Measurements from ENCODE around the gene CHML. TPM values are rescaled to one million over a fixed set of nuclear protein-coding genes. Genes with fewer than 3 reads are reported as not detected.

CHML gene
- total RNA-seq, 6 donors from 2014 or later, result 5.2 to 15.5 (median 11.8) TPM

DNA sequence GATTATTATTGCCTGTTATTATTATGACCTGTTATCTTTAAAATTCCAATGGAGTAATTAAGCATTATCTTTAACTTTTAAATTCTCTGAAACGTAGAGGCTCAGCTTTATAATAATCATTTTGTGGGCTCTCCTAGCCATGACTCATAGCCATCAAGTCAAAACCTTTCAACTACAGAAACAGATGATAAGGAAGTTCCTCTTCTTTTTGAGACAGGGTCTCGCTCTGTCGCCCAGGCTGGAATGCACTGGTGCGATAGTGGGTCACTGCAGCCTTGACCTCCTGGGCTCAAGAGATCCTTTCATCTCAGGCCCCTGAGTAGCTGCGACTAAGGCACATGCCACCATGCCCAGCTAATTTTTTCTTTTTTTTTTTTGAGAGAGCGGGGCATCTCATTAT is 43.5 kb downstream of the CHML start:
- TF ChIP-seq, protein P1, sequence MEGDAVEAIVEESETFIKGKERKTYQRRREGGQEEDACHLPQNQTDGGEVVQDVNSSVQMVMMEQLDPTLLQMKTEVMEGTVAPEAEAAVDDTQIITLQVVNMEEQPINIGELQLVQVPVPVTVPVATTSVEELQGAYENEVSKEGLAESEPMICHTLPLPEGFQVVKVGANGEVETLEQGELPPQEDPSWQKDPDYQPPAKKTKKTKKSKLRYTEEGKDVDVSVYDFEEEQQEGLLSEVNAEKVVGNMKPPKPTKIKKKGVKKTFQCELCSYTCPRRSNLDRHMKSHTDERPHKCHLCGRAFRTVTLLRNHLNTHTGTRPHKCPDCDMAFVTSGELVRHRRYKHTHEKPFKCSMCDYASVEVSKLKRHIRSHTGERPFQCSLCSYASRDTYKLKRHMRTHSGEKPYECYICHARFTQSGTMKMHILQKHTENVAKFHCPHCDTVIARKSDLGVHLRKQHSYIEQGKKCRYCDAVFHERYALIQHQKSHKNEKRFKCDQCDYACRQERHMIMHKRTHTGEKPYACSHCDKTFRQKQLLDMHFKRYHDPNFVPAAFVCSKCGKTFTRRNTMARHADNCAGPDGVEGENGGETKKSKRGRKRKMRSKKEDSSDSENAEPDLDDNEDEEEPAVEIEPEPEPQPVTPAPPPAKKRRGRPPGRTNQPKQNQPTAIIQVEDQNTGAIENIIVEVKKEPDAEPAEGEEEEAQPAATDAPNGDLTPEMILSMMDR (IDR thresholded peaks at IDR 0.05), result no peak
- TF ChIP-seq EP300 (IDR thresholded peaks at IDR 0.05), result no peak
- no peak for TF ChIP-seq POLR2AphosphoS5 (IDR thresholded peaks at IDR 0.05)
- TF ChIP-seq POLR2A (IDR thresholded peaks at IDR 0.05), result no peak
- 80 to 93% methylated on average over 6 of the region's 6 CpGs for WGBS, 2 donors

GRCh38 chr1:241593186-241593585 is 47.0 kb downstream of the CHML start:
- H3K36me3 ChIP-seq, result peaks cover 0 to 9% (median 0%) of the 10 kb centered on the region in 4 donors
- no peak for DNase-seq
- H3K4me1 ChIP-seq, result no peaks in the 10 kb centered on the region
- H3K27me3 ChIP-seq, result no peaks in the 10 kb centered on the region
- TF ChIP-seq POLR2A (IDR thresholded peaks at IDR 0.05), result no peak
- TF ChIP-seq, protein P1 (IDR thresholded peaks at IDR 0.05), result no peak
- TF ChIP-seq EP300 (IDR thresholded peaks at IDR 0.05), result no peak
- TF ChIP-seq POLR2AphosphoS5 (IDR thresholded peaks at IDR 0.05), result no peak
- H3K4me3 ChIP-seq, result no peak overlapping the region
- H3K27ac ChIP-seq, result no peak overlapping the region
- no peak for ATAC-seq (ENCODE audit: low FRiP score in 2 of 2)
- WGBS, 2 donors, result 98 to 100% methylated on average over 1 of the region's 1 CpG
- H3K9me3 ChIP-seq, result no peaks in the 10 kb centered on the region

More for the DNA sequence above, 43.5 kb downstream of the CHML start:
- Histone ChIP-seq H3K27ac (no peak overlapping the region), H3K4me1 (no peaks in the 10 kb centered on the region), H3K4me3 (no peak overlapping the region), H3K9me3 (no peaks in the 10 kb centered on the region), H3K36me3 (peaks cover 0 to 9% (median 0%) of the 10 kb centered on the region in 4 donors), H3K27me3 (no peaks in the 10 kb centered on the region)
- ATAC-seq (ENCODE audit: low FRiP score in 2 of 2) (no peak), DNase-seq (no peak)

DNA sequence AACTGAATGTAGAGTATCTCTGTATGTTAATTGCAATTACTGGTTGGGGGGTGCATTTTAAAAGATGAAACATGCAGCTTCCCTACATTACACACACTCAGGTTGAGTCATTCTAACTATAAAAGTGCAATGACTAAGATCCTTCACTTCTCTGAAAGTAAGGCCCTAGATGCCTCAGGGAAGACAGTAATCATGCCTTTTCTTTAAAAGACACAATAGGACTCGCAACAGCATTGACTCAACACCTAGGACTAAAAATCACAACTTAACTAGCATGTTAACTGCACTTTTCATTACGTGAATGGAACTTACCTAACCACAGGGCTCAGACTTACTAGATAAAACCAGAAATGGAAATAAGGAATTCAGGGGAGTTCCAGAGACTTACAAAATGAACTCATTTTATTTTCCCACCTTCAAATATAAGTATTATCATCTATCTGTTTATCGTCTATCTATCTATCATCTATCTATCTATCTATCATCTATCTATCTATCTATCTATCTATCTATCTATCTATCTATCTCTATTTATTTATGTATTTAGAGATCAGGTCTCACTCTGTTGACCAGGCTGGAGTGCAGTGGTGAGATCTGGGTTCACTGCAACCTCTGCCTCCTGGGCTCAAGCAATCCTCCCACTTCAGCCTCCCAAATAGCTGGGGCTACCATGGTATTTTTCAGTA is 47.8 kb downstream of the CHML start:
- WGBS, 2 donors, result 87 to 94% methylated on average over 3 of the region's 3 CpGs
- DNase-seq (no peak), ATAC-seq (ENCODE audit: low FRiP score in 2 of 2) (no peak)
- Histone ChIP-seq H3K36me3 (peaks cover 0 to 9% (median 0%) of the 10 kb centered on the region in 4 donors), H3K27me3 (no peaks in the 10 kb centered on the region), H3K9me3 (no peaks in the 10 kb centered on the region), H3K4me1 (no peaks in the 10 kb centered on the region), H3K27ac (no peak overlapping the region), H3K4me3 (no peak overlapping the region)
- no peak for TF ChIP-seq EP300 (IDR thresholded peaks at IDR 0.05)
- TF ChIP-seq, protein P1 (IDR thresholded peaks at IDR 0.05), result no peak
- no peak for TF ChIP-seq POLR2A (IDR thresholded peaks at IDR 0.05)
- TF ChIP-seq POLR2AphosphoS5 (IDR thresholded peaks at IDR 0.05), result no peak

- Histone ChIP-seq H3K9me3 (no peaks in the 10 kb centered on the region), H3K4me1 (no peaks in the 10 kb centered on the region), H3K27me3 (no peaks in the 10 kb centered on the region), H3K4me3 (no peak overlapping the region), H3K36me3 (peaks cover 0 to 7% (median 0%) of the 10 kb centered on the region in 4 donors), H3K27ac (no peak overlapping the region)
- DNase-seq (no peak), ATAC-seq (ENCODE audit: low FRiP score in 2 of 2) (no peak)
- TF ChIP-seq EP300 (IDR thresholded peaks at IDR 0.05), result no peak
- TF ChIP-seq POLR2A (IDR thresholded peaks at IDR 0.05), result no peak
- TF ChIP-seq, protein P1 (IDR thresholded peaks at IDR 0.05), result no peak
- no peak for TF ChIP-seq POLR2AphosphoS5 (IDR thresholded peaks at IDR 0.05)
- 86 to 96% methylated on average over 5 of the region's 5 CpGs for WGBS, 2 donors
Observed at GRCh38 chr1:241591736-241592135, 48.4 kb downstream of the CHML start.

GRCh38 chr1:241591317-241591716 is 48.9 kb downstream of the CHML start:
- ATAC-seq (ENCODE audit: low FRiP score in 2 of 2), result no peak
- Histone ChIP-seq H3K4me3 (no peak overlapping the region), H3K4me1 (no peaks in the 10 kb centered on the region), H3K36me3 (peaks cover 0 to 5% (median 0%) of the 10 kb centered on the region in 4 donors), H3K27me3 (no peaks in the 10 kb centered on the region), H3K9me3 (no peaks in the 10 kb centered on the region), H3K27ac (no peak overlapping the region)
- TF ChIP-seq POLR2AphosphoS5 (IDR thresholded peaks at IDR 0.05) (no peak), POLR2A (IDR thresholded peaks at IDR 0.05) (no peak)
- no peak for DNase-seq
